ENCODE data around the gene NKX6-2.

NKX6-2 gene

GRCh38 chr10:132815168-132815857 lies 29.4 kb upstream of the NKX6-2 start:
- Histone ChIP-seq H2AFZ (ENCODE audit: low read length) (no peak overlapping the region), H3K23ac (ENCODE audit: low read depth, low read length, poor library complexity) (peak overlapping the region; percentile 65), H2BK15ac (ENCODE audit: low read length) (no peak overlapping the region), H2AK5ac (ENCODE audit: low read depth, low read length) (peak overlapping the region; percentile 56), H3K79me1 (ENCODE audit: low read depth, low read length) (peaks cover 3% of the 10 kb centered on the region), H3K27me3 (ENCODE audit: control insufficient read depth in 3 of 3, insufficient read depth in 3 of 3, low read depth in 1 of 3, low read length in 3 of 3) (peaks cover 0 to 8% (median 0%) of the 10 kb centered on the region in 3 experiments), H3K9ac (ENCODE audit: low read depth, low read length, poor library complexity) (no peak overlapping the region), H3K4ac (ENCODE audit: low read length) (no peak overlapping the region), H3K14ac (ENCODE audit: low read length) (no peak overlapping the region), H2BK120ac (ENCODE audit: low read depth, low read length) (no peak overlapping the region), H3K36me3 (replicated peaks in 1 of 2; ENCODE audit: control insufficient read depth in 2 of 2, insufficient read depth in 2 of 2, low read length in 2 of 2) (no peaks in the 10 kb centered on the region), H3K18ac (ENCODE audit: low read length) (no peak overlapping the region), H3K4me1 (ENCODE audit: control insufficient read depth in 2 of 2, insufficient read depth in 1 of 2, low read depth in 1 of 2, low read length in 2 of 2) (peaks cover 0 to 1% of the 10 kb centered on the region in 2 donors), H3K27ac (replicated peaks; ENCODE audit: low read length) (no peak overlapping the region), H2BK5ac (ENCODE audit: low read length) (no peak overlapping the region), H3K4me3 (ENCODE audit: low read length in 2 of 2) (no peak overlapping the region), H4K8ac (ENCODE audit: low read depth, low read length) (no peak overlapping the region), H4K91ac (ENCODE audit: low read depth, low read length, poor library complexity) (no peak overlapping the region), H3K4me2 (ENCODE audit: insufficient read depth, low read length, poor library complexity, severe bottlenecking) (peak overlapping the region; percentile 18), H2BK12ac (ENCODE audit: low read length) (no peak overlapping the region), H3K9me3 (replicated peaks in 1 of 2; ENCODE audit: control insufficient read depth in 2 of 2, insufficient read depth in 1 of 2, low read depth in 1 of 2, low read length in 2 of 2) (peaks cover 0 to 10% of the 10 kb centered on the region in 2 donors)
- WGBS, 2 donors (ENCODE audit: extremely low coverage in 2 of 2, insufficient read length in 2 of 2, insufficient replicate concordance in 1 of 2): no CpG with 5 or more reads among the region's 18 CpGs
- DNase-seq (ENCODE audit: low spot score): no peak

GRCh38 chr10:132814469-132814856 lies 28.5 kb upstream of the NKX6-2 start:
- Histone ChIP-seq H2BK5ac (ENCODE audit: low read length) (no peak overlapping the region), H2AFZ (ENCODE audit: low read length) (no peak overlapping the region), H3K4me1 (ENCODE audit: control insufficient read depth in 2 of 2, insufficient read depth in 1 of 2, low read depth in 1 of 2, low read length in 2 of 2) (peaks cover 0 to 1% of the 10 kb centered on the region in 2 donors), H3K9ac (ENCODE audit: low read depth, low read length, poor library complexity) (no peak overlapping the region), H3K9me3 (replicated peaks in 1 of 2; ENCODE audit: control insufficient read depth in 2 of 2, insufficient read depth in 1 of 2, low read depth in 1 of 2, low read length in 2 of 2) (peaks cover 0 to 4% of the 10 kb centered on the region in 2 donors), H3K18ac (ENCODE audit: low read length) (peak overlapping the region; percentile 57), H4K8ac (ENCODE audit: low read depth, low read length) (no peak overlapping the region), H2AK5ac (ENCODE audit: low read depth, low read length) (peak overlapping the region; percentile 81), H3K4me3 (ENCODE audit: low read length in 2 of 2) (no peak overlapping the region), H3K14ac (ENCODE audit: low read length) (no peak overlapping the region), H2BK15ac (ENCODE audit: low read length) (no peak overlapping the region), H2BK120ac (ENCODE audit: low read depth, low read length) (no peak overlapping the region), H3K4ac (ENCODE audit: low read length) (no peak overlapping the region), H3K36me3 (replicated peaks in 1 of 2; ENCODE audit: control insufficient read depth in 2 of 2, insufficient read depth in 2 of 2, low read length in 2 of 2) (no peaks in the 10 kb centered on the region), H3K4me2 (ENCODE audit: insufficient read depth, low read length, poor library complexity, severe bottlenecking) (no peak overlapping the region), H3K23ac (ENCODE audit: low read depth, low read length, poor library complexity) (no peak overlapping the region), H3K27me3 (ENCODE audit: control insufficient read depth in 3 of 3, insufficient read depth in 3 of 3, low read depth in 1 of 3, low read length in 3 of 3) (peaks cover 0 to 10% (median 0%) of the 10 kb centered on the region in 3 experiments), H3K27ac (replicated peaks; ENCODE audit: low read length) (no peak overlapping the region), H4K91ac (ENCODE audit: low read depth, low read length, poor library complexity) (no peak overlapping the region), H3K79me1 (ENCODE audit: low read depth, low read length) (peaks cover 3% of the 10 kb centered on the region), H2BK12ac (ENCODE audit: low read length) (no peak overlapping the region)
- no CpG with 5 or more reads among the region's 16 CpGs for WGBS, 2 donors (ENCODE audit: extremely low coverage in 2 of 2, insufficient read length in 2 of 2, insufficient replicate concordance in 1 of 2)
- DNase-seq (ENCODE audit: low spot score): no peak

- Histone ChIP-seq H3K27ac (replicated peaks; ENCODE audit: low read length) (no peak overlapping the region), H3K4me3 (ENCODE audit: low read length in 2 of 2) (no peak overlapping the region), H4K8ac (ENCODE audit: low read depth, low read length) (no peak overlapping the region), H2BK15ac (ENCODE audit: low read length) (no peak overlapping the region), H3K9me3 (replicated peaks in 1 of 2; ENCODE audit: control insufficient read depth in 2 of 2, insufficient read depth in 1 of 2, low read depth in 1 of 2, low read length in 2 of 2) (no peaks in the 10 kb centered on the region), H3K23ac (ENCODE audit: low read depth, low read length, poor library complexity) (no peak overlapping the region), H3K79me1 (ENCODE audit: low read depth, low read length) (peaks cover 3% of the 10 kb centered on the region), H3K36me3 (replicated peaks in 1 of 2; ENCODE audit: control insufficient read depth in 2 of 2, insufficient read depth in 2 of 2, low read length in 2 of 2) (no peaks in the 10 kb centered on the region), H3K9ac (ENCODE audit: low read depth, low read length, poor library complexity) (no peak overlapping the region), H3K4ac (ENCODE audit: low read length) (no peak overlapping the region), H2AFZ (ENCODE audit: low read length) (no peak overlapping the region), H3K4me1 (ENCODE audit: control insufficient read depth in 2 of 2, insufficient read depth in 1 of 2, low read depth in 1 of 2, low read length in 2 of 2) (peaks cover 0 to 1% of the 10 kb centered on the region in 2 donors), H3K14ac (ENCODE audit: low read length) (peak overlapping the region; percentile 38), H4K91ac (ENCODE audit: low read depth, low read length, poor library complexity) (no peak overlapping the region), H2BK12ac (ENCODE audit: low read length) (no peak overlapping the region), H3K18ac (ENCODE audit: low read length) (peak overlapping the region; percentile 28), H2BK120ac (ENCODE audit: low read depth, low read length) (no peak overlapping the region), H2BK5ac (ENCODE audit: low read length) (no peak overlapping the region), H2AK5ac (ENCODE audit: low read depth, low read length) (peak overlapping the region; percentile 81), H3K4me2 (ENCODE audit: insufficient read depth, low read length, poor library complexity, severe bottlenecking) (no peak overlapping the region), H3K27me3 (ENCODE audit: control insufficient read depth in 3 of 3, insufficient read depth in 3 of 3, low read depth in 1 of 3, low read length in 3 of 3) (peaks cover 0 to 10% (median 0%) of the 10 kb centered on the region in 3 experiments)
- no peak for DNase-seq (ENCODE audit: low spot score)
- no CpG with 5 or more reads among the region's 28 CpGs for WGBS, 2 donors (ENCODE audit: extremely low coverage in 2 of 2, insufficient read length in 2 of 2, insufficient replicate concordance in 1 of 2)
These were observed 27.9 kb upstream of the NKX6-2 start for GRCh38 chr10:132813560-132814468.

GRCh38 chr10:132813001-132813401 lies 27.1 kb upstream of the NKX6-2 start:
- Histone ChIP-seq H3K4me2 (ENCODE audit: insufficient read depth, low read length, poor library complexity, severe bottlenecking) (no peak overlapping the region), H3K4me3 (ENCODE audit: low read length in 2 of 2) (no peak overlapping the region), H3K4ac (ENCODE audit: low read length) (no peak overlapping the region), H3K18ac (ENCODE audit: low read length) (peak overlapping the region; percentile 38), H3K4me1 (ENCODE audit: control insufficient read depth in 2 of 2, insufficient read depth in 1 of 2, low read depth in 1 of 2, low read length in 2 of 2) (peaks cover 0 to 4% of the 10 kb centered on the region in 2 donors), H3K9me3 (replicated peaks in 1 of 2; ENCODE audit: control insufficient read depth in 2 of 2, insufficient read depth in 1 of 2, low read depth in 1 of 2, low read length in 2 of 2) (no peaks in the 10 kb centered on the region), H3K27ac (replicated peaks; ENCODE audit: low read length) (no peak overlapping the region), H3K27me3 (ENCODE audit: control insufficient read depth in 3 of 3, insufficient read depth in 3 of 3, low read depth in 1 of 3, low read length in 3 of 3) (peaks cover 0 to 10% (median 0%) of the 10 kb centered on the region in 3 experiments), H4K8ac (ENCODE audit: low read depth, low read length) (no peak overlapping the region), H3K36me3 (replicated peaks in 1 of 2; ENCODE audit: control insufficient read depth in 2 of 2, insufficient read depth in 2 of 2, low read length in 2 of 2) (no peaks in the 10 kb centered on the region), H2BK120ac (ENCODE audit: low read depth, low read length) (no peak overlapping the region), H2AFZ (ENCODE audit: low read length) (no peak overlapping the region), H3K79me1 (ENCODE audit: low read depth, low read length) (peaks cover 3% of the 10 kb centered on the region), H2BK12ac (ENCODE audit: low read length) (no peak overlapping the region), H2AK5ac (ENCODE audit: low read depth, low read length) (no peak overlapping the region), H3K9ac (ENCODE audit: low read depth, low read length, poor library complexity) (no peak overlapping the region), H3K14ac (ENCODE audit: low read length) (no peak overlapping the region), H4K91ac (ENCODE audit: low read depth, low read length, poor library complexity) (no peak overlapping the region), H3K23ac (ENCODE audit: low read depth, low read length, poor library complexity) (no peak overlapping the region), H2BK15ac (ENCODE audit: low read length) (no peak overlapping the region), H2BK5ac (ENCODE audit: low read length) (no peak overlapping the region)
- no peak for DNase-seq (ENCODE audit: low spot score)
- no CpG with 5 or more reads among the region's 10 CpGs for WGBS, 2 donors (ENCODE audit: extremely low coverage in 2 of 2, insufficient read length in 2 of 2, insufficient replicate concordance in 1 of 2)

Data from neuronal stem cell (in vitro differentiated cells).